GM21447 (cell line): ENCODE measurements around the gene RAC3.

Source experiments
- ATAC-seq: cut with Tn5 transposase; IDR thresholded peaks from one replicate; pipeline ENCODE4 v1.9.1; 2021; ENCODE audit not compliant: unreplicated experiment

The RAC3 gene

GRCh38 chr17:82054351-82055022, 23.0 kb downstream of the RAC3 start:
- ATAC-seq, result no peak

GRCh38 chr17:82055023-82055964, 23.8 kb downstream of the RAC3 start:
- no peak for ATAC-seq

GRCh38 chr17:82055965-82056728, 24.7 kb downstream of the RAC3 start:
- no peak for ATAC-seq

- ATAC-seq, result no peak
These were observed 25.5 kb downstream of the RAC3 start for GRCh38 chr17:82056729-82057621.

GRCh38 chr17:82058230-82058854, 26.9 kb downstream of the RAC3 start:
- ATAC-seq, result no peak

- ATAC-seq, result no peak
These were observed 27.4 kb downstream of the RAC3 start for GRCh38 chr17:82058855-82059249.

- no peak for ATAC-seq
These were observed 28.0 kb downstream of the RAC3 start for GRCh38 chr17:82059272-82060000.

- no peak for ATAC-seq
These were observed 28.5 kb downstream of the RAC3 start for GRCh38 chr17:82060001-82060380.

- no peak for ATAC-seq
These were observed 29.1 kb downstream of the RAC3 start for GRCh38 chr17:82060614-82061013.

GRCh38 chr17:82061047-82061925, 29.8 kb downstream of the RAC3 start:
- no peak for ATAC-seq

GRCh38 chr17:82062076-82062983, 30.9 kb downstream of the RAC3 start:
- ATAC-seq, result no peak

GRCh38 chr17:82062984-82063368, 31.5 kb downstream of the RAC3 start:
- no peak for ATAC-seq

GRCh38 chr17:82063424-82064415, 32.2 kb downstream of the RAC3 start:
- ATAC-seq, result no peak

GRCh38 chr17:82064433-82065192, 33.1 kb downstream of the RAC3 start:
- no peak for ATAC-seq

- ATAC-seq, result no peak
These were observed 33.7 kb downstream of the RAC3 start for GRCh38 chr17:82065193-82065637.
